Right cardiac atrium (tissue), 5 donors: ENCODE data around the gene S100A1. TPM values are rescaled to one million over a fixed set of nuclear protein-coding genes. Genes with fewer than 3 reads are reported as not detected.
"Not testable (repeated sequence)": the region's sequence is repeated elsewhere in the genome, so short reads cannot be mapped to it uniquely, and the experiment has no call there.

Source experiments
- ATAC-seq, 2 donors: fragments of 200-7000 bp; cut with Tn5 transposase; one replicate each; pipeline versions ENCODE4 v1.8.0 to v1.9.1; 2020; ENCODE audit warnings: moderate library complexity in 2 of 2, mild to moderate bottlenecking in 1 of 2
- DNase-seq, 3 donors: peaks; one replicate each; pipeline ENCODE4 v3.0.0-alpha.2; 2020
- H3K27ac ChIP-seq: one replicate; pipeline ENCODE4 v1.5.1; 2013; ENCODE audit warnings: mild to moderate bottlenecking, low read length, control low read depth, moderate library complexity
- H3K27me3 ChIP-seq: one replicate; pipeline ENCODE4 v1.6.1; 2013; ENCODE audit not compliant: control insufficient read depth, insufficient read depth
- H3K4me1 ChIP-seq: one replicate; pipeline ENCODE4 v1.6.1; 2013; ENCODE audit warnings: low read length; ENCODE audit not compliant: control insufficient read depth, insufficient read depth
- H3K4me3 ChIP-seq: one replicate; pipeline ENCODE4 v1.5.1; 2013; ENCODE audit warnings: low read length, control low read depth
- H3K9me3 ChIP-seq: one replicate; pipeline ENCODE4 v1.6.1; 2013; ENCODE audit warnings: low read length; ENCODE audit not compliant: control insufficient read depth
- WGBS: extraction: QIAGEN DNeasy Blood & Tissue Kit; methylation state at CpG from one replicate; pipeline ENCODE4 v1.1.7; 2013; 5-methylcytosine and 5-hydroxymethylcytosine counted together
- intact Hi-C, 4 donors: fragments of 100-400 bp; cut with DNase I; formaldehyde crosslinking; loops; one replicate each; pipeline versions ENCODE4 v1.11.0 to v1.14.0; 2022 to 2023
- long read RNA-seq, 4 donors: library from polyadenylated mRNA; unstranded; transcript quantifications; one replicate each; pipeline ENCODE4 v2.0.0, GENCODE V29; 2020 to 2021
- polyA plus RNA-seq: library from polyadenylated mRNA; stranded (reverse); fragments of 200-250 nt; gene quantifications from one replicate; pipeline ENCODE4 v1.2.3, GENCODE V29; 2013
- total RNA-seq, 4 donors: library from RNA; stranded (reverse); fragmentation: NEBNext Ultra II Directional; extraction: Animal tissue kit (Norgen Biotek cat#: 25700); gene quantifications; one replicate each; pipeline ENCODE4 v1.2.1, GENCODE V29; 2021
- donor health status: healthy with polysubstance abuse.
- donor health status: DM: no; HTN: yes; CAD: no.
- donor health status: DM: no; HTN: no; CAD: no.
- donor health status: DM: no; HTN: yes; CAD: no; lungs with severe emphysema.
- donor health status: DM: yes; HTN: yes; CAD: no.

S100A1 gene
- total RNA-seq (1,000 to 10,000 TPM; 1,233 to 1,764 (median 1,522) TPM), polyA plus RNA-seq (2,571 TPM)
- long read RNA-seq, donor 1, transcript S100A1-202 (3 exons, 522 nt) = minor isoform, 14 of 56 reads
- long read RNA-seq, donor 1, transcript S100A1-201 (3 exons, 594 nt) = major isoform, 32 of 56 reads
- long read RNA-seq, donor 1, partial matches to known transcripts = 2 of 56 reads
- long read RNA-seq, donor 1, other reads (novel, unspliced or antisense) = 8 of 56 reads
- long read RNA-seq, donor 2, transcript S100A1-201 (3 exons, 594 nt) = major isoform, 17 of 26 reads
- long read RNA-seq, donor 2, partial matches to known transcripts = 0 of 26 reads
- long read RNA-seq, donor 2, other reads (novel, unspliced or antisense) = 7 of 26 reads
- long read RNA-seq, donor 3, partial matches to known transcripts = 0 of 8 reads
- long read RNA-seq, donor 3, other reads (novel, unspliced or antisense) = 5 of 8 reads
- long read RNA-seq, donor 4, transcript S100A1-201 (3 exons, 594 nt) = major isoform, 29 of 67 reads
- long read RNA-seq, donor 4, transcript S100A1-202 (3 exons, 522 nt) = minor isoform, 17 of 67 reads
- long read RNA-seq, donor 4, partial matches to known transcripts = 0 of 67 reads
- long read RNA-seq, donor 4, other reads (novel, unspliced or antisense) = 20 of 67 reads

- Histone ChIP-seq H3K4me1 (peaks cover 22% of the 10 kb centered on the region), H3K27me3 (no peaks in the 10 kb centered on the region), H3K4me3 (peak within 1 kb of the TSS; percentile 40), H3K27ac (peak within 1 kb of the TSS; percentile 92), H3K9me3 (no peaks in the 10 kb centered on the region)
- ATAC-seq (peak; percentile 38 to 40), DNase-seq (peak; percentile 65 to 90 (median 88))
- intact Hi-C loops = loop anchor here in 2 of 4 donors (10.0 kb wide), 1 partner anchor 53 kb away; no protein-coding TSS in a partner anchor
- WGBS = 53% methylated on average over 10 of the region's 10 CpGs
These were observed at the start of gene S100A1 for GRCh38 chr1:153627715-153628626. Gene S100A1 (plus strand): TSS chr1:153628434. CDS start chr1:153630522, 2,088 bp downstream.

GRCh38 chr1:153578490-153578889, 49.7 kb upstream of the S100A1 start:
- intact Hi-C loops = loop anchor here in 2 of 4 donors (10.0 kb wide), 1 partner anchor 46 kb away; the partner anchor contains the start of genes S100A1 (in 2 of the 2) and S100A13 (in 2 of the 2)
- H3K4me3 ChIP-seq = no peak overlapping the region
- ATAC-seq (no peak), DNase-seq (no peak)
- no peaks in the 10 kb centered on the region for H3K9me3 ChIP-seq
- H3K4me1 ChIP-seq = no peaks in the 10 kb centered on the region
- no peaks in the 10 kb centered on the region for H3K27me3 ChIP-seq
- H3K27ac ChIP-seq = no peak overlapping the region

DNA sequence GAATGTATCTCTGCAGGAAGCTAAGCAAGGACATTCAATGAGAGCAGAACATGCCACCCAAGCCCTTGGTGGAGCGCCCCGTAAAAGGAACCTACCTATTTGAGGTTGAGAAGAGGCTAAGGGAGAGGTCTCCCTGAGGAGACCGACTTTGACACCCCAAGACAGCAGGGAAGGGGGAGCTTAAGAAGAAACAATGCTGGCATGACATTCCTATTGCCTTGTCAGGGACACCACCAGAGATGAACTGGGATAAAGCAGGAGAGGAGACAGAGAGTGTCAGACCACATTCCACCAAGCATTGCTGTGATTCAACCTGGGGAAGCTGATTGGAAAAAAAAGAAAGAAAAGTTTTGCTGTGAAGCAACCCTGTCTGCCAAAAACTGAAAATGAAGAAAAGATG, 49.3 kb upstream of the S100A1 start:
- Histone ChIP-seq H3K9me3 (no peaks in the 10 kb centered on the region), H3K27me3 (no peaks in the 10 kb centered on the region), H3K4me1 (no peaks in the 10 kb centered on the region), H3K27ac (no peak overlapping the region), H3K4me3 (no peak overlapping the region)
- intact Hi-C loops = loop anchor here in 2 of 4 donors (10.0 kb wide), 1 partner anchor 46 kb away; the partner anchor contains the start of genes S100A1 (in 2 of the 2) and S100A13 (in 2 of the 2)
- DNase-seq (no peak), ATAC-seq (no peak)
- WGBS = 88% methylated on average over 3 of the region's 3 CpGs

DNA sequence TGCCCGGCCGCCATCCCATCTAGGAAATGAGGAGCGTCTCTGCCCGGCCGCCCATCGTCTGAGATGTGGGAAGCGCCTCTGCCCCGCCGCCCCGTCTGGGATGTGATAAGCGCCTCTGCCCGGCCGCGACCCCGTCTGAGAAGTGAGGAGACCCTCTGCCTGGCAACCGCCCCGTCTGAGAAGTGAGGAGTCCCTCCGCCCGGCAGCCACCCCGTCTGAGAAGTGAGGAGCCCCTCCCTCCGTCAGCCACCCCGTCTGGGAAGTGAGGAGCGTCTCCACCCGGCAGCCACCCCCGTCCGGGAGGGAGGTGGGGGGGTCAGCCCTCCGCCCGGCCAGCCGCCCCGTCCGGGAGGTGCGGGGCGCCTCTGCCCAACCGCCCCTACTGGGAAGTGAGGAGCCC, 45.4 kb upstream of the S100A1 start:
- DNase-seq = peak in 1 of 3 donors; percentile 62
- H3K27ac ChIP-seq, H3K4me3 ChIP-seq, intact Hi-C loops, H3K4me1 ChIP-seq, H3K27me3 ChIP-seq, ATAC-seq, H3K9me3 ChIP-seq: not testable (repeated sequence)
- 94% methylated on average over 32 of the region's 34 CpGs for WGBS

- DNase-seq, ATAC-seq, intact Hi-C loops, H3K27me3 ChIP-seq, H3K27ac ChIP-seq, H3K4me1 ChIP-seq, H3K4me3 ChIP-seq, H3K9me3 ChIP-seq: not testable (repeated sequence)
- WGBS = 86% methylated on average over 3 of the region's 3 CpGs
These were observed 44.7 kb upstream of the S100A1 start for GRCh38 chr1:153583514-153583913.

- intact Hi-C loops = no loop called here
- 83% methylated on average over 2 of the region's 2 CpGs for WGBS
- H3K9me3 ChIP-seq = no peaks in the 10 kb centered on the region
- no peak overlapping the region for H3K4me3 ChIP-seq
- H3K4me1 ChIP-seq = no peaks in the 10 kb centered on the region
- ATAC-seq (no peak), DNase-seq (no peak)
- no peaks in the 10 kb centered on the region for H3K27me3 ChIP-seq
- no peak overlapping the region for H3K27ac ChIP-seq
These were observed 44.3 kb upstream of the S100A1 start for GRCh38 chr1:153583976-153584375.

DNA sequence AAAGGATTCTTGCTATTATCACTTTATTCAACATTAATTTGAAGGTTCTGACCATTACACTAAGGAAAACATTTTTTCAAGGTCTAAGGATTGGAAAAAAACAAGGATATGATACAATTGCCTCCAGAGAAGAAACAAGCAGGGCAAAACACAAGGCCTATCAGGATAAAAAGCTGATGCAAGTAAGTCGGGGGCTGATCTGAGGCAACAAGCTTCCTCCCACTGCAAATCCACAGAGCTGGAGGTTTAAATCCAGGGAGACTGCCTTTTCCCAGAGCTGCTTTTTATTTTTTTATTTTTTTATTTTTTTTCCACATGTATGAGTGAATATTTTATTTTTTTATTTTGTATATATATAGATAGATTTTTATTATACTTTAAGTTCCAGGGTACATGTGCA, 43.2 kb upstream of the S100A1 start:
- no peak for ATAC-seq
- WGBS = 95% methylated on average over 1 of the region's 1 CpG
- H3K4me3 ChIP-seq = no peak overlapping the region
- H3K27me3 ChIP-seq = no peaks in the 10 kb centered on the region
- H3K27ac ChIP-seq = no peak overlapping the region
- DNase-seq = no peak
- no peaks in the 10 kb centered on the region for H3K4me1 ChIP-seq
- no peaks in the 10 kb centered on the region for H3K9me3 ChIP-seq
- intact Hi-C loops = no loop called here

- intact Hi-C loops = no loop called here
- Histone ChIP-seq H3K4me3 (no peak overlapping the region), H3K4me1 (no peaks in the 10 kb centered on the region), H3K27ac (no peak overlapping the region), H3K9me3 (no peaks in the 10 kb centered on the region), H3K27me3 (no peaks in the 10 kb centered on the region)
- 44% methylated on average over 1 of the region's 1 CpG for WGBS
- ATAC-seq = no peak
- no peak for DNase-seq
These were observed 41.9 kb upstream of the S100A1 start for GRCh38 chr1:153586347-153586746.

DNA sequence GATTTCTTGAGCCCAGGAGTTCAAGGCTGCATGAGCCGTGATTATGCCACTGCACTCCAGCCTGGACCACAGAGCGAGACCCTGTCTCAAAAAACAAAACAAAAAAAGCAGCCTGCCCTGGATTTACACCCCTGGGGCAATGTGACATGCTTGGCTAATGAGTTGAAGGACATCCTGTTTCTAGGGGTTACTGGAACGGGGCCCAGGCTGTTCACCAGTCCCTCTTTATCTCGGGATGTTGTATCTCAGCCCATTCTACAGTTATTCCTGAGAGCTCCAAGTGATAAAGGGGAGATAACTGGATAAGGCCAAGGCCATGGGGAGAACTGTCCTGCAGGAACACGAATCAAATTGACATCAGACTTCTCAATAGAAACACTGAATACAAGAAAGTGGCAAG, 40.9 kb upstream of the S100A1 start:
- ATAC-seq = peak; percentile 50 to 68

DNA sequence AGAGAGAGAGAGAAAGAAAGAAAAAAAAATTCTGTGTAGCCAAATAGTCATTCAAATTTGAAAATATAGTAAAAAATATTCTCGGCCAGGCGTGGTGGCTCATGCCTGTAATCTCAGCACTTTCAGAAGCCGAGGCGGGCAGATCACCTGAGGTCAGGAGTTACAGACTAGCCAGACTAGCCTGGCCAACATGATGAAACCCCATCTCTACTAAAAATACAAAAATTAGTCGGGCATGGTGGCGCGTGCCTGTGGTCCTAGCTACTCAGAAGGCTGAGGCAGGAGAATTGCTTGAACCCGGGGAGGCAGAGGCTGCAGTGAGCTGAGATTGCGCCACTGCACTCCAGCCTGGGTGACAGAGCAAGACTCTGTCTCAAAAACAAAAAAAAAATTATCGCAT, 40.2 kb upstream of the S100A1 start:
- WGBS = 93% methylated on average over 10 of the region's 10 CpGs
- intact Hi-C loops, H3K27ac ChIP-seq, DNase-seq, H3K9me3 ChIP-seq, ATAC-seq, H3K4me3 ChIP-seq, H3K27me3 ChIP-seq, H3K4me1 ChIP-seq: not testable (repeated sequence)

More for the DNA sequence above, 40.9 kb upstream of the S100A1 start:
- no peak for DNase-seq
- no peaks in the 10 kb centered on the region for H3K9me3 ChIP-seq
- no peaks in the 10 kb centered on the region for H3K4me1 ChIP-seq
- H3K27me3 ChIP-seq = no peaks in the 10 kb centered on the region
- no peak overlapping the region for H3K27ac ChIP-seq
- 38% methylated on average over 5 of the region's 5 CpGs for WGBS
- intact Hi-C loops = no loop called here
- H3K4me3 ChIP-seq = no peak overlapping the region
